CD4-positive, alpha-beta T cell treated with Interleukin-15 for 4 hours (primary cell): ENCODE data around the gene FBXO24.

ENCODE experiments used
- DNase-seq: peaks from one replicate; pipeline ENCODE4 v3.0.0-alpha.2; 2020; ENCODE audit warnings: low spot score

The FBXO24 gene

GRCh38 chr7:100590077-100590737 lies 4.1 kb downstream of the FBXO24 start:
- no peak for DNase-seq

GRCh38 chr7:100591596-100591995 lies 5.5 kb downstream of the FBXO24 start:
- DNase-seq = no peak

- no peak for DNase-seq
These were observed 9.1 kb downstream of the FBXO24 start for GRCh38 chr7:100595188-100595587.

- no peak for DNase-seq
These were observed 12.3 kb downstream of the FBXO24 start for GRCh38 chr7:100598425-100598824.

GRCh38 chr7:100599911-100600729 lies 14.0 kb downstream of the FBXO24 start:
- DNase-seq = no peak

GRCh38 chr7:100600730-100601038 lies 14.6 kb downstream of the FBXO24 start:
- DNase-seq = no peak

- no peak for DNase-seq
These were observed 17.0 kb downstream of the FBXO24 start for GRCh38 chr7:100602889-100603725.

GRCh38 chr7:100603726-100604027 lies 17.5 kb downstream of the FBXO24 start:
- no peak for DNase-seq

- peak; percentile 80 for DNase-seq
These were observed 18.2 kb downstream of the FBXO24 start for GRCh38 chr7:100604028-100604975.

- DNase-seq = peak; percentile 12
These were observed 19.1 kb downstream of the FBXO24 start for GRCh38 chr7:100604976-100605911.

- DNase-seq = no peak
These were observed 20.2 kb downstream of the FBXO24 start for GRCh38 chr7:100606313-100606712.

GRCh38 chr7:100607111-100607510 lies 21.0 kb downstream of the FBXO24 start:
- no peak for DNase-seq

GRCh38 chr7:100609958-100610357 lies 23.8 kb downstream of the FBXO24 start:
- no peak for DNase-seq

- DNase-seq = peak; percentile 97
These were observed 26.0 kb downstream of the FBXO24 start, which contains the start of gene MOSPD3 for GRCh38 chr7:100611983-100612729. TSS of gene MOSPD3 (plus strand) at chr7:100612540. CDS start at chr7:100612792, 252 bp downstream.

GRCh38 chr7:100612730-100613390 lies 26.7 kb downstream of the FBXO24 start:
- no peak for DNase-seq

- no peak for DNase-seq
These were observed 27.5 kb downstream of the FBXO24 start for GRCh38 chr7:100613412-100614175.

GRCh38 chr7:100614308-100614861 lies 28.3 kb downstream of the FBXO24 start:
- no peak for DNase-seq

- no peak for DNase-seq
These were observed 34.1 kb downstream of the FBXO24 start for GRCh38 chr7:100620239-100620638.
